Naive B cell (primary cell): Measurements from ENCODE around the gene FGFR2. TPM values are rescaled to one million over a fixed set of nuclear protein-coding genes. Genes with fewer than 3 reads are reported as not detected.

ENCODE experiments used
- ATAC-seq, 2 donors: fragments of 150-1000 bp; cut with Tn5 transposase; 2 replicates each; pipeline ENCODE4 v1.10.0; 2021; ENCODE audit warnings: low read depth in 2 of 2, mild to moderate bottlenecking in 2 of 2, moderate library complexity in 2 of 2
- DNase-seq: peaks from one replicate; pipeline ENCODE4 v3.0.0; 2022
- H3K27ac Mint-ChIP-seq, 6 donors: one replicate each; pipeline ENCODE4 v1.8.0; 2020 to 2022; ENCODE audit warnings: mild to moderate bottlenecking in 6 of 6, mixed read lengths in 6 of 6, moderate library complexity in 5 of 6, inconsistent platforms in 2 of 6
- H3K27me3 Mint-ChIP-seq, 3 donors: one replicate each; pipeline ENCODE4 v1.8.0; 2021 to 2022; ENCODE audit warnings: mixed read lengths in 3 of 3, mild to moderate bottlenecking in 1 of 3
- H3K36me3 Mint-ChIP-seq, 2 donors: one replicate each; pipeline ENCODE4 v1.8.0; 2020 to 2022; ENCODE audit warnings: mixed read lengths in 2 of 2, inconsistent platforms in 1 of 2, mild to moderate bottlenecking in 1 of 2
- H3K4me1 Mint-ChIP-seq, 3 donors: one replicate each; pipeline ENCODE4 v1.8.0; 2020 to 2022; ENCODE audit warnings: mixed read lengths in 3 of 3, inconsistent platforms in 1 of 3, mild to moderate bottlenecking in 1 of 3, moderate library complexity in 1 of 3
- H3K4me3 Mint-ChIP-seq, 8 donors: one replicate each; pipeline ENCODE4 v1.8.0; 2020 to 2022; ENCODE audit warnings: mild to moderate bottlenecking in 8 of 8, mixed read lengths in 8 of 8, moderate library complexity in 8 of 8, inconsistent platforms in 2 of 8
- H3K9me3 Mint-ChIP-seq, 7 donors: one replicate each; pipeline ENCODE4 v1.8.0; 2020 to 2022; ENCODE audit warnings: mixed read lengths in 7 of 7, mild to moderate bottlenecking in 5 of 7, inconsistent platforms in 2 of 7, moderate library complexity in 1 of 7
- polyA plus RNA-seq, 6 donors: library from polyadenylated mRNA; unstranded; fragments of 300-500 nt; fragmentation: Illumina TruSeq; gene quantifications; one replicate each; pipeline ENCODE4 v1.2.3, GENCODE V29; 2021; ENCODE audit warnings: low read depth in 6 of 6

The FGFR2 gene
- polyA plus RNA-seq, 6 donors from 2014 or later: not detected

DNA sequence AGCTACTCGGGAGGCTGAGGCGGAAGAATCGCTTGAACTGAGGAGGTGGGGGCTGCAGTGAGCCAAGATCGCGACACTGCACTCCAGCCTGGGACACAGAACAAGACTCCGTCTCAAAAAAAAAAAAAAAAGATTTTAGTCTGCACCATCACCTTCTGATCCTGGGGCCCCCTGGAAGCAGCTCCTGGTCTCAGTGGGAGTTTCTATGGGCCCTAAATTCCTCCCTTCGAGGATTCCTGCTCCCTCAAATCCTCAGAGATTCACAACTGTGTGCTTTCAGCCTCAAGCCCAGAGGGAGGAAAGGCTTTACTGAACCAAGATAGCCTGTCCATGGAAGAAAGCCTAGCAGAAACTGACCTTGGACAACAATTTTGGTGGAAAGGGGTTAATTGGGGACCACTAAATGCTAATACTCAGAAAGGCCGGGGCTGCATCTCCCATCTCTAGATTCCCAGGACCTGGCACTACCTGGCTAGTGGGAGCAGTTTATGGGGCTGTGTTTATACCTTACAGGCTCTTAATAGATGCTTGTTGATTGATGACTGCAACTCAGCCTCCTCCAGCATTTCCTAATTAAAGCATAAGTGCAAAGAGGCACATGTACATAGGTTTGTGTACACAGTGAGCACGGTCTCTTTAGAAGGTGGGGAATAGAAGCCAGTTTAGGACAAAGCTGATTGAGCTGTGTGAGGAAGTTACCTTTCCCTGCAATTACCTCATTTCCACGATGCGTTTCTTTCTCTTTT lies 9.2 kb upstream of the FGFR2 start:
- DNase-seq (no peak), ATAC-seq (no peak)
- H3K4me1 Mint-ChIP-seq: peaks cover 0 to 2% (median 0%) of the 10 kb centered on the region in 3 donors
- H3K27me3 Mint-ChIP-seq: peaks cover 20 to 40% (median 32%) of the 10 kb centered on the region in 3 donors
- no peak overlapping the region for H3K4me3 Mint-ChIP-seq
- H3K27ac Mint-ChIP-seq: peak overlapping the region in 1 of 6 donors; percentile 33
- H3K36me3 Mint-ChIP-seq: no peaks in the 10 kb centered on the region
- H3K9me3 Mint-ChIP-seq: peaks cover 0 to 2% (median 0%) of the 10 kb centered on the region in 7 donors

DNA sequence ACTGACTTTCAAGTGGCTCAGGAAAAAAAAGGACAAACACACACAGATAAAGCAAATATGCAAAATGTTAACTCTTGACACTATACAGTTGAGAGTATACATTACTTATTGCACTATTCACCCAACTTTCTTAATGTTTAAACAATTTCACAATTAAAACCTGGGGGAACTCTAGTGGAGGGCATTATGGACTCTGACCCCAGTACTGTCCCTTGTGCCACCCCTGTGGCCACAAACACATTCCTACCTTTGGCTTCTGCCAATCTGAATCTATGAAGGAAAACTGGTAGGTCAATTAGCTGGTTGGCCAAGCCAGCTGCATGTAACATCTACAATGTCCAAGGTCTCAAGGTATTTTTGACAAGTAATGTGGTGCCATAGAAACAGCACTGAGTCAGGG lies 7.5 kb upstream of the FGFR2 start:
- Mint-ChIP-seq H3K9me3 (peaks cover 0 to 2% (median 0%) of the 10 kb centered on the region in 7 donors), H3K27me3 (peaks cover 27 to 47% (median 40%) of the 10 kb centered on the region in 3 donors), H3K27ac (no peak overlapping the region), H3K36me3 (no peaks in the 10 kb centered on the region), H3K4me3 (no peak overlapping the region), H3K4me1 (peaks cover 0 to 2% (median 0%) of the 10 kb centered on the region in 3 donors)
- no peak for DNase-seq
- ATAC-seq: no peak

DNA sequence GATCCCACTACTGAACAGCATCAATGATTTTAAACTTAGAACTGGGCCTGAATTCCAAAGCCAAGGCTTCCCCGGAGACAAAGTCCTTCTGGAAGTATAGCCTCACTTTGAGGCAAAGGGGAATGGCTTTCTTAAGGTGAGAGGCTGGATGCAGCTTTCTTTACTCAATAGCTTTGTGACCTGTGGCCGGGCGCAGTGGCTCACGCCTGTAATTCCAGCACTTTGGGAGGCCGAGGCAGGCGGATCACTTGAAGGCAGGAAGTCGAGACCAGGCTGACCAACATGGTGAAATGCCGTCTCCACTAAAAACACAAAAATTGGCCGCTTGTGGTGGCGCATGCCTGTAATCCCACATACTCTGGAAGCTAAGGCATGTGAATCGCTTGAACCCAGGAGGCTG lies 3.2 kb upstream of the FGFR2 start:
- ATAC-seq (no peak), DNase-seq (no peak)
- Mint-ChIP-seq H3K9me3 (peaks cover 0 to 2% (median 0%) of the 10 kb centered on the region in 7 donors), H3K4me3 (no peak overlapping the region), H3K4me1 (peaks cover 0 to 7% (median 5%) of the 10 kb centered on the region in 3 donors), H3K36me3 (peaks cover 0 to 7% of the 10 kb centered on the region in 2 donors), H3K27ac (no peak overlapping the region), H3K27me3 (peaks cover 32 to 36% (median 35%) of the 10 kb centered on the region in 3 donors)

DNA sequence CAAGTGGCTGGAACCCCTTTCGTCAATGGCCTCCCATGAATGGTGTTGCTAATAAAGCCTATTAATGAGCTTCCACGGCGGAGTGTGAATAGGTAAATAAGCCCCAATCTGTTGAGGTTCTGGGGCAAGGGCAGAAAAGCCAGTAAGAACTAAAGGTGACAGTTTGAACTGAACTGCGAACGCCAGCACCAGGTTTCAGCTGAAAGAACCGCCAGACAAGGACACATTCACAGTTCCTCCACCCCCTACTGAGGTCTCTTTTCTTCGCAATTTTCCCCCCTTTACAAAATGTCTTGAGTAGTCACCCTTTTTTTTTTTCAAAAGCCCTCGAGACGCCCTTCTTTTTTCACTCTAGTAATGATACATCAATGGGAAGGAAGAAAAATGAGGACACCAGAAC lies 2.4 kb upstream of the FGFR2 start:
- peaks cover 0 to 7% of the 10 kb centered on the region in 2 donors for H3K36me3 Mint-ChIP-seq
- H3K27ac Mint-ChIP-seq: no peak overlapping the region
- H3K4me3 Mint-ChIP-seq: no peak overlapping the region
- H3K4me1 Mint-ChIP-seq: peaks cover 0 to 7% (median 5%) of the 10 kb centered on the region in 3 donors
- ATAC-seq: no peak
- peaks cover 31 to 40% (median 37%) of the 10 kb centered on the region in 3 donors for H3K27me3 Mint-ChIP-seq
- DNase-seq: no peak
- H3K9me3 Mint-ChIP-seq: no peaks in the 10 kb centered on the region

DNA sequence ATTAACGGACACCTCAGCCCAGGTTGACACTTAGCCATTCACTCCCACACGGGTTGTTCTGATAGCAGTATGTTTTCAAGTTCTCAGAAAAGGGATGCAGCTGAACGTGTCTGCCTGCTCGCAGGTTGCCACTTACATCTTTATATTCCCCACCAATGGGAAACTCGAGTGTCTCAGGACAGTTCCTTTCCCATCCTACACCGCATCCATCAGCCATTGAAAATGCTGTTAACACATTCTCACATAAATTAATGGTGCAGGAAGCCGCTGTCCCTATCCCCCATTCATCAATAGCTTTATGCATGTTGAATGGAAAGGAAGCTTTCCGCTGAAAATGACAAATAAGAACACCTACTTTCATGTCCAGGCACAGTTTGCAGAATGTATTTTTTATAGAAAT lies 1.7 kb upstream of the FGFR2 start:
- peaks cover 0 to 7% (median 5%) of the 10 kb centered on the region in 3 donors for H3K4me1 Mint-ChIP-seq
- H3K9me3 Mint-ChIP-seq: peaks cover 0 to under 1% (median 0%) of the 10 kb centered on the region in 7 donors
- no peak overlapping the region for H3K27ac Mint-ChIP-seq
- ATAC-seq (no peak), DNase-seq (no peak)
- peak overlapping the region in 1 of 8 donors; percentile 25 for H3K4me3 Mint-ChIP-seq
- H3K36me3 Mint-ChIP-seq: peaks cover 0 to 7% of the 10 kb centered on the region in 2 donors
- peaks cover 31 to 43% (median 40%) of the 10 kb centered on the region in 3 donors for H3K27me3 Mint-ChIP-seq

DNA sequence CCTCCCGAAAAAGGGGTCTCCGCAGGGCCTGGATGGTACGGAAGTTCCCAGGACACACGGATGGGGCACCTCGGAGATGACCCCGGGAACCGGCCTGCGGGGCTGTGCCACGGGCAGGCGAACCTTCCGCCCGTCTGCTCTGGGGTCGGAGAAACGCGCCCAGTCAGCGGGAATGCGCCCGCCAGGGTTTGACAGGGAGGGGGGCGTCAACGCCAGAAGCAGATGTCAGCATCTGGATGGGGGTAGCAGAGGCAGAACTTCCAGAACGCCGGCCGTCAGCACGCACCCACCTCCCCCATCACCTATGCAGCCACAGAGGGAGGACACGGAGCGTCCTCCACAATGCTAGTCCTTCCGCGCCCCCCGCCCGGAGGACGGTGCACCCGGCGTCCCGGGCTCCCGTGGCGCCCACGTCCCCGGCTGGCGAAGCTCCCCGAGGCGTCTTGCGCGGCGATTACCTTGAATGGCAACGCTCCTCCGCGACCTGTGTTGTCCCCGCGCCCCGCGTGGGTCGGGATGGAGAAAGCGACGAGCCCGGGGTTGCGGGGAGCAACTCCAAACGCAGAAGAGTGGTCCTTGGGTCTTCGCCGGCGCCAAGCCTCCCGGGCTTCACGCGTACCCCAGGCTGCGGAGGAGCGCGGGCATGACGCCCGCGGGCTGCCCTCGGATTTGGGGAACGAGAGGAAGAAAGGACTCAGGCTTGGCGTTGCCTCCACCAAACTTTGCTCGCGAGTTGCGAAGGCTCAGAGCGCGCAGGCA lies 561 bp downstream of the FGFR2 start:
- ATAC-seq (no peak), DNase-seq (no peak)
- H3K4me1 Mint-ChIP-seq: peaks cover 0 to 7% (median 5%) of the 10 kb centered on the region in 3 donors
- H3K36me3 Mint-ChIP-seq: peaks cover 0 to 7% of the 10 kb centered on the region in 2 donors
- peaks cover 34 to 53% (median 38%) of the 10 kb centered on the region in 3 donors for H3K27me3 Mint-ChIP-seq
- peaks cover 0 to 9% (median 0%) of the 10 kb centered on the region in 7 donors for H3K9me3 Mint-ChIP-seq
- no peak overlapping the region for H3K27ac Mint-ChIP-seq
- H3K4me3 Mint-ChIP-seq: no peak overlapping the region

DNA sequence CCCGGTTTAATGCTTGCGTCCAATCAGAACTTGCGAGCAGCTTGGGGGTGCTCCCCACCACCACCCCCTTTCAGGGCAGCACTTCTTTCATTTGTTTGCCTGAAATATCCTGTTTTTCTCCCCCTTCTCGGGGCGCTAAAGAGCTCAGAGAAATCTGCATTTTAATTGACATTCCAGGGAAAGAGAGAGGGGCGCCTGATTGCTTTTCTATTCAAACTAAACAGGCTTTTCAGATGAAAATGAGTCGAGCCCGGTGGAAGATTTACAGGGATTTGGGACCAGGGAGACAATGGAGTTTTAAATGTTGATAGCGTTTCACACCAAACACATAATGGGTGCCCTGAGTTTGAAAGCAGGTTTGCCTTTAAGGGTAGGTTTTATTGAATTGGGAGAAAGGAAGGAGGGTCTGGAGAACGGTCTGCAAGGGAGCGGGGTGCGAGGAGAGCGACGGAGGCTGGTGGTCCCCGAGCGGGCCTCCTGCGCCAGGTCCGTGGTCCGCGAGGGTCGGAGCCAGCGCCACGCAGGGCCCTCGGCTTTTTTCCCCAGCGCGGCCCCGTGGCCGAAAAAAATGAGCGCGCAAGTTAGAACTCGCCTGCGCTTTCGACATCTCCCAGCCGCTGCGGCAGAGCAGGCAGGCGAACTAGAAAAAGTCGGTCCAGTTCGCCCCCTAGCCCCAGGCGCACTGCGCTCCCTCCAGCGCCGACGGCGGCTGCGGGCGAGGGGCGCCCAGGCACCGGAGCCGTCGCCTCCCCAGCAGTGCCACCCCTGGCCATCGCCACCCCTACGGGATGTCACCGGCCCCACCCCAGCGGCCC lies 1.3 kb downstream of the FGFR2 start:
- H3K4me1 Mint-ChIP-seq: peaks cover 0 to 7% (median 5%) of the 10 kb centered on the region in 3 donors
- H3K36me3 Mint-ChIP-seq: peaks cover 0 to 7% of the 10 kb centered on the region in 2 donors
- ATAC-seq: no peak
- H3K9me3 Mint-ChIP-seq: peaks cover 0 to 9% (median 0%) of the 10 kb centered on the region in 7 donors
- H3K27ac Mint-ChIP-seq: no peak overlapping the region
- H3K4me3 Mint-ChIP-seq: peak overlapping the region in 3 of 8 donors; percentile 45 to 77 (median 49)
- H3K27me3 Mint-ChIP-seq: peaks cover 34 to 53% (median 38%) of the 10 kb centered on the region in 3 donors
- DNase-seq: no peak

DNA sequence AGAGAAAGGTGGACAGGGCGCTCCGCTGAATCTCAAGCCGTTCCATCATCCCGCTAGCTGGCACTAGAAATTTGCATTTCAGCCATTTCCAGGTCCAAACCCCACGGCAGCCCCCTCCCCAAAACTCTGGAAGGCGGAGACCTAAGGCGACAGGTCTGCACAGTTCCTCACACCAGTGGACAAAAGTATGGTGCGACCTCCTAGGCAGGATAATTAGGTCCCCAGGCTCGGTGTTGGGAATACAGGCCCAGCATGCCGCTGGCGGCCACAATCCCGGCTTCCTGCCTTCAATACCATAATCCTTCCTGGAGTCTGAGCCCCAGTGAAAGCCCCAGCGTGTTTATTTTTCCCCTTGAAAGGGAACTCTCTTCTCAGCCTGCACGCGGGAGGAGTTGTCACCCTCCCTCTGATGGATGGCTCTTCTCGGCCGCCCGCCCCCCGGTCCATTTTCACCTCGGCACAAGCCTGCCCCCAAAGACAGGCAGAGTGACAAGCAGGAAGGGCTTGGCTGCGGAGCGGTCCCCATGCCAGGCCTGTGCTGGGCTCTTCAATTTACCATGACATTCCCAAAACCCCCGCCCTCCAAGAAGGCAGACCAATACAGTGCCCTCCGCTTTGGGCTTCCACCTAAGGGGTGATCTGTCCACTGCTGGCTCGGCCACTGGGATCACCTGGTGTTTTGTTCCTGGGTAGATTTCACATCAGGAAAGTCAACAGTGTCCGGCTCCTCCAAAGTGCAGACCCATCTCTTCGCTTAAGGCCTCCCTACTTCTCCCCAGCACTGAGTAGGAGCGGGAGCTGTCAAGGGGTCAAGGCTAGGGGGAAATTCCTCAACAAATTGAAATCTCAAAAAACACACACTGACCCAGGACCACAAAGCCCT lies 2.2 kb downstream of the FGFR2 start:
- peaks cover 0 to 9% (median 0%) of the 10 kb centered on the region in 7 donors for H3K9me3 Mint-ChIP-seq
- peaks cover 0 to 7% of the 10 kb centered on the region in 2 donors for H3K36me3 Mint-ChIP-seq
- peak overlapping the region in 1 of 8 donors; percentile 77 for H3K4me3 Mint-ChIP-seq
- DNase-seq: no peak
- peaks cover 31 to 45% (median 34%) of the 10 kb centered on the region in 3 donors for H3K27me3 Mint-ChIP-seq
- peak overlapping the region in 1 of 6 donors; percentile 56 for H3K27ac Mint-ChIP-seq
- ATAC-seq: no peak
- peaks cover 0 to 7% (median 5%) of the 10 kb centered on the region in 3 donors for H3K4me1 Mint-ChIP-seq

DNA sequence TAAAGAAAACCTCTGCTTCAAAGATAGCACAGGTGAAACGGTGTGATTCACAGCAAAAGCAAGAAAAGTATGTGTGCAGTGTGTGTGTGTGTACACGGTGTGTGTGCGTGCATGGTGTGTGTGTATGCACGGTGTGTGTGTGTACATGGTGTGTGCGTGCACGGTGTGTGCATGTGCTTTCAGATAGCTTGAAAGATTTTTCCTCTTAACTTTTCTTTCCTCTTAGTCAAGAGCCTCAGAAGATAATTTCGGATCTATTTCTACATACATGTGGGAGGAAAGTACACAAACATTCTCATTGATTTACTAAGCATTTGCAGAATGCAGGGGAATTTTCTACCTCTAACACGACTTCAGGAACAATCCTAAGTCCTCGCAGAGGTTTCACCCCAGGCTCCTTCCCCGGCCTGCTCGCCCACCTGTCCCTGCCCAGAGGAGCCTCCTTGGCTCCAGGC lies 2.9 kb downstream of the FGFR2 start:
- peaks cover 0 to 7% (median 5%) of the 10 kb centered on the region in 3 donors for H3K4me1 Mint-ChIP-seq
- no peak for DNase-seq
- no peak overlapping the region for H3K4me3 Mint-ChIP-seq
- H3K27me3 Mint-ChIP-seq: peaks cover 27 to 39% (median 28%) of the 10 kb centered on the region in 3 donors
- H3K9me3 Mint-ChIP-seq: peaks cover 0 to 9% (median 0%) of the 10 kb centered on the region in 7 donors
- H3K36me3 Mint-ChIP-seq: peaks cover 0 to 7% of the 10 kb centered on the region in 2 donors
- ATAC-seq: no peak
- peak overlapping the region in 1 of 6 donors; percentile 56 for H3K27ac Mint-ChIP-seq

DNA sequence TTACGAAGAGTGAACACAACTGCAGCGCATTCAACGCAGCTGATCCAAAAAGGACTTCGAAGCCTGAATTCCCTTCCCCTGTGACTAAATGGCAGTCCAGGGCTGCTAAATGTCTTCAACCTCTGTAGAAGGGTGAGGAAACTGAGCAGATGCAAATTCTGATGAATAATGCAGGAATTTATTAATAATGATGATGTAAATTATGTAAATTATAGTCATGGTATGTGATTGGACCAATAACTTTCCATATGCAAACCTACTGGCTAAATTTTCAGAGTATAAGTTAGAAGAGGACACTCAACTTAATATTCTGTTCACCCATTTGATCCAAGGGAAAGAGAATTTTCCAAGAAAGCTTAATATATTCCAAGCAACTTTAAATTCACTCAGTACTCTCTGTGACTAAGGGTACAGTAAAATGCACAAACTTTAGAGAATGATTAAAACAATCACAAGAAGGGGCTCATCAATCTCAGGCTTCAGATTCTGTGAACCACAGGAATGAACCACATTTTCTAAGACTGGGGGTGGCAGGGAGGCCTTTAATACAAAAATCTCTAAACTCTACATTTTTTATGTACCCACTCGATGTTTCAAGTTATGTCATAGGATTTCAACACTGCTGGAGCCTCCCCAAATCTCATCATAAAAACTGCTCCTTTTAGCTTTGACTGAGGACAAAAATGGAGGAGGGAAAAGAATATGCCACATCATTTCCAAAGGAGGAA lies 3.5 kb downstream of the FGFR2 start:
- H3K4me1 Mint-ChIP-seq: peaks cover 0 to 7% (median 5%) of the 10 kb centered on the region in 3 donors
- peaks cover 23 to 39% (median 26%) of the 10 kb centered on the region in 3 donors for H3K27me3 Mint-ChIP-seq

DNA sequence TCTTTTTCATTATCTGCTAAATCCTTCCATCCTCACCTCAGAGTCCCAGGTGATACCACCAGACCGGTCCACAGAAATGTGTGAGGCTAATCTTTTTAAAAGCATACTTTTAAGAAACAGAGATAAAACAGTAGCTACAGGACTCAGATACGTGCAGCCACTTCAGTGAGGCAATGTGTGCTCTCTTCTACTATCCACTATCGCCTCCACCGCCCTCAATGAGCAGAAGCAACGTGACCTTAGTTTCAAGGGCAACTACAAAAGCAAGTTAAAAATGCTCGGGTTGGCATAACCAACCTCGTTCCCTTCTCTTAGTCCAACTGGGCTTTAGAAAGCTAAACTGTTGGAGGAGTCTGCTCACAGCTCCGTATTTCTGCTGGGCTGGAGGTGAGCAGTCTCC lies 4.2 kb downstream of the FGFR2 start:
- DNase-seq: no peak
- H3K27me3 Mint-ChIP-seq: peaks cover 22 to 39% (median 26%) of the 10 kb centered on the region in 3 donors
- peaks cover 0 to 7% of the 10 kb centered on the region in 2 donors for H3K36me3 Mint-ChIP-seq
- no peak for ATAC-seq
- H3K4me1 Mint-ChIP-seq: peaks cover 0 to 7% (median 5%) of the 10 kb centered on the region in 3 donors
- H3K27ac Mint-ChIP-seq: no peak overlapping the region
- H3K9me3 Mint-ChIP-seq: peaks cover 0 to 9% (median 0%) of the 10 kb centered on the region in 7 donors
- H3K4me3 Mint-ChIP-seq: no peak overlapping the region

More for the DNA sequence above, 3.5 kb downstream of the FGFR2 start:
- ATAC-seq (no peak), DNase-seq (no peak)
- no peak overlapping the region for H3K4me3 Mint-ChIP-seq
- H3K27ac Mint-ChIP-seq: no peak overlapping the region
- H3K9me3 Mint-ChIP-seq: peaks cover 0 to 9% (median 0%) of the 10 kb centered on the region in 7 donors
- peaks cover 0 to 7% of the 10 kb centered on the region in 2 donors for H3K36me3 Mint-ChIP-seq
